AG09319 (cell line): ENCODE results near the gene PLXNC1.

ENCODE experiments used
- DNase-seq: peaks from one replicate; pipeline ENCODE4 v3.0.0-alpha.2; 2010; ENCODE audit warnings: low read depth; ENCODE audit errors: extremely low read depth
- CTCF ChIP-seq: IDR thresholded peaks from 2 replicates; pipeline ENCODE4 v1.5.1; 2011; ENCODE audit warnings: low read depth, mild to moderate bottlenecking, inconsistent platforms, low read length, moderate library complexity

PLXNC1 gene

GRCh38 chr12:94262228-94263010, 114.0 kb downstream of the PLXNC1 start:
- TF ChIP-seq CTCF: no peak; the same call in 1 of the 2 replicates
- DNase-seq: peak; percentile 91

DNA sequence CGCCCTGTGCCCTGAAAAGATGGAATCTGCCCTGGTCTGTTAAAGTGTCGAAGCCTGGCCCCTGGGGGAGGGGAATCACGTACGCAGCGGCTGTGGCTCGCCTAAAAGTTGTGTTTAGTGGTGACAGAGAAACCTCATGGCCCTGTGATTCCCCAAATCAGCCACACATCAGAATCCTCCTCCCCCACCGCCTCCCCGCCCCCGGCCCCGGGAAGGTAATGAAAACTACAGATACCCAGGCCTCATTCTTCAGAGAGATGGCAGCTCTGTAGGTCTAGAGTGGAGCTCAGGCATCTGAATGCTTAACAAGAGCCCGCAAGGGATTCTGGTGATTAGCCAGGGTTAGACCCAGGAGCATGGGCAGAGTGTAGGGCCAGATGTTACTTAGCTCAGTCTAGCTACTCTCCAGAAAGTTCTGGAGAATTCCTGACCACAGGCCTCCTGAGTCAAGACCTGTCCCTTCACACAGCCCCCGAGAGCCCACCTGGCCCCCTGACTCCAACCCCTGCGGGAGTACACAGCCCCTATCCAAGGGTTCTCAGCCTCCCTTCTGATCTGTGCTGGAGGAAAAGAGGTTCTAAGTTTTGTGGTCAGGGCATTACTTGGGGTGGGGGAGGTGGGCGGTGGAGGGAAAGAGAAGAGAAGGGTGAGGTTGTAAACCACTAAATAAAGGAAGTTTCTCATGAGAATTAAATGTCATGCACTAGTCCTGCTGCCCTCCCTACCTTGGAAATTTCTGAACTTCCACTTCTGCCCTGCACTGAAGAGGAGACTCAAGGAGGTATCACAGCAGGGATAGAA, 114.8 kb downstream of the PLXNC1 start:
- no peak for DNase-seq
- no peak for TF ChIP-seq CTCF

- no peak for TF ChIP-seq CTCF
- DNase-seq: no peak
Measured at GRCh38 chr12:94263905-94264561, 115.7 kb downstream of the PLXNC1 start.

DNA sequence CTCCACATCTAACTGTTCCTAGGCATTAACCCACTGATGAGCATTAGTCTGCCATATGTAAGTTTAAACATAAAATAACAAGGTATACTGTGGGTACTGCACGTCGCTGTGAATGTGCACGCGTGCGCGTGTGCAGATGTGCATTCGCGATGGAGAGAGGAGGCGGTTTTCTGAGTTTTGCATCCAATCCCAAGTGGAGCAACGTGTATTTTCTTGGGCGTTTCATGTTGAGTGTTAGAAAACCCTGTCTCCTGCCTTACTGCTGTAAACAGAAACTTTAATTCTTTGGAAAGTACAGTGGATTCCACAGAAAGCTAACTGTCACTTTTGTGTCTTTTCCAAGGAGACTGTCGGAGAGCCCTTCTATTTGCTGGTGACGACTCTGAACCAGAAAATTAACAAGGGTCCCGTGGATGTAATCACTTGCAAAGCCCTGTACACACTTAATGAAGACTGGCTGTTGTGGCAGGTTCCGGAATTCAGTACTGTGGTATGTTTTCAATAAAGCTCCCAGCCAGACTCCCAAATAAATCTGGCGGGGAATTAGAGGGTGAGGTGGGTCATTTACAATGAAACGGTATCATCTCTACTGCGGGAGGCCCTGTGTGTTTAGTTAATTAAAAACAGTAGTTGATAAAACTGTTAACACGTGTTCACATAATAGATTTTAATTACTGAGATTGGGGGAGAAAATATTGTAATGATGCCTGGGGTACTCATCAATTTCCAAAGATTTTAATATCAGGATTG, 116.5 kb downstream of the PLXNC1 start:
- no peak for TF ChIP-seq CTCF
- DNase-seq: no peak

DNA sequence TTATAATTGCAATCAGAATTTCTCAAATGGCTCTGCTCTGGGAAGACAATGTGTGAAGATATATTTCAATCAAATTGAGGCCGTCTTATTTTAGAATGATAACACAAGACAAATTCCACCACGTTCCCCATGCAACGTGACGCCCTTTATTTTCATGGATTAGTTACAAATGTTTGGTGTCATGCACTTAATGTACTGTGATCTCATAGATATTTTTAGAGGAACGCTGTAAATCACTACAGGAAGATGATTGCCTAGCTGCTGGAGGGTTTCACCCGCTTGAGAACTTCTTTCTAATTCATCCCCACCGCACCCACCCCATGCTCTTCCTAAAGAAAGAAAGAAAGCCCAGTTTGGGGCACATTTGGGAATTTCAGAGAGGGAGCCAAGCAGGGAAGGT, 117.2 kb downstream of the PLXNC1 start:
- no peak for DNase-seq
- no peak for TF ChIP-seq CTCF

DNA sequence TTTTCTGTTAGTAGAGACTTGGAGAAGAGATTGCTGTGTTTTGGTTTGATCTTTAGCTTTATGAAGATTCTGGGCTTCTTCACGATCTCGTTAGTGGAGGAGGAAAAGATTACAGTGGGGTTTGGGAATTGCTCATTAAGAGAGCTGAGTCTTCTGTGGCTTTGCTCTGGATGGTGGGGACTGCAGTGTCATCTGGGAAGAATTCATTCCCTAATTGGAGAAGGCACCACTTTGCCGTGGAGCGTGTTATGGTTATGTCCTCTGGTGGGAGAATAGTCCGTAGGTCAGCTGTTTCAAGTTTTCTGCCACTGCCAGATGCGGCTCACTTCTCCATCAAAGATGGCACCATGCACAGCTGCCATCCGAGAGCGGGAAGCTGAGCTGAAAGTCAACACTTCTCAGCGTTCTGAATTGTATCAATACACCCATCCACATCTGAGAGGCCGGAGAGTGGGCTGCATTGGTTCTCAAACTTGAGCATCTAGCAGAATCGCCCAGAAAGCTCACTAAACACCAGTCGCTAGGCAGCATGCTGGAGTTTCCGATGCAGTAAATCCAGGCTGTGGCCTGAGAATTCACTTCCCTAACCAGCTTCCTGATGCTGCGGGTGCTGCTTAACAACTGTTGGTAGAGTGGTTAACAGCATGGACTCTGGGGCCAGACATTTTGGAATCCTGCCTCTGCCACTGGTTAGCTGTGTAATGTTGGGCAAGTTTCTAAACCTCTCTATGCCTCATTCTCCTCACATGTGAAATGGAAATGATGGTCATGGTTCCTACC, 117.8 kb downstream of the PLXNC1 start:
- TF ChIP-seq CTCF: no peak
- DNase-seq: no peak
